Activated gamma-delta T cell treated with Interleukin-2 at 50 U/mL for 16 hours (primary cell): ENCODE data around the gene IER2.

Experiments used
- DNase-seq: peaks from one replicate; pipeline ENCODE4 v3.0.0-alpha.2; 2020

The IER2 gene, protein sequence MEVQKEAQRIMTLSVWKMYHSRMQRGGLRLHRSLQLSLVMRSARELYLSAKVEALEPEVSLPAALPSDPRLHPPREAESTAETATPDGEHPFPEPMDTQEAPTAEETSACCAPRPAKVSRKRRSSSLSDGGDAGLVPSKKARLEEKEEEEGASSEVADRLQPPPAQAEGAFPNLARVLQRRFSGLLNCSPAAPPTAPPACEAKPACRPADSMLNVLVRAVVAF

DNA sequence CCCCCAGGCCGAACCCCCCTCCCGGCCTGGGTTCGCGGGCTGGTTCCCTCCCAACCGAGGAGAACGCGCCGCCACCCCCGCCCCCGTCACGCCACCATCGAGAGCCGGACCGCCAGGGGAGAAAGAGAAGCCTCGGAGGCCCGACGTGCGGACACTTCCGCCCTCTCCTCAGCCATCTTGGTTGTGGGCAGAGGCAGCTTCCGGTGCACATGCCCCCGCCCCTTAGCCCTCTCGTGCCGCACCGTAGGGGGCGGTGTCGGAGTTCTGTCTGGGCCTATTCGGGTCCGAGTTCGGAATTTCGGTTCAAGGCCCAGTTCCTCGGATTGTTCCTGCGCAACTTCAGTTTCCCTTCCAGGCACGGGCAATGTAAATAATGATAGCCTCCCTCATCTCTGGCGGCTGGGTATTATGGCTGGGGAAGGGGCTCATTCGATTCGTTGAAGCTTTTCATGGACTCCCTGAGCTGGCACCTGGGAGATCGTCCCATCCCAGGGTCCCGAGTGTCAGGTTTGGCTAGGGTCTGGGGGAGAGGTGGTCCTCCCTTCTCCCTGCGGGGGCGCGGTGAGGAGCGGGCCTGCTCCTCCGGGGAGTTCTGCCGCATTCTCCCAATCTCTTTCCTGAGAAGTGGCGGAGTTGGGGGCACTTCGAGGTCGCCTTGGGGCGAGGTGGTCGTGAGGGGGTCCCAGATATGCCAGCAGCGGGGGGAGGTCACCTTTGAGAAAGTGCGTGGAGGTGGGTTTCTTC is at the start of gene IER2, which contains the start of gene STX10:
Gene IER2, plus strand, starts transcription at position 225 of the 744 bp plus-strand sequence. CDS start 2,776 bp downstream, outside the sequence.
Gene STX10, minus strand, starts transcription at position 189 of the 744 bp plus-strand sequence. CDS start 202 bp downstream, outside the sequence.
- DNase-seq: peak; percentile 94

DNA sequence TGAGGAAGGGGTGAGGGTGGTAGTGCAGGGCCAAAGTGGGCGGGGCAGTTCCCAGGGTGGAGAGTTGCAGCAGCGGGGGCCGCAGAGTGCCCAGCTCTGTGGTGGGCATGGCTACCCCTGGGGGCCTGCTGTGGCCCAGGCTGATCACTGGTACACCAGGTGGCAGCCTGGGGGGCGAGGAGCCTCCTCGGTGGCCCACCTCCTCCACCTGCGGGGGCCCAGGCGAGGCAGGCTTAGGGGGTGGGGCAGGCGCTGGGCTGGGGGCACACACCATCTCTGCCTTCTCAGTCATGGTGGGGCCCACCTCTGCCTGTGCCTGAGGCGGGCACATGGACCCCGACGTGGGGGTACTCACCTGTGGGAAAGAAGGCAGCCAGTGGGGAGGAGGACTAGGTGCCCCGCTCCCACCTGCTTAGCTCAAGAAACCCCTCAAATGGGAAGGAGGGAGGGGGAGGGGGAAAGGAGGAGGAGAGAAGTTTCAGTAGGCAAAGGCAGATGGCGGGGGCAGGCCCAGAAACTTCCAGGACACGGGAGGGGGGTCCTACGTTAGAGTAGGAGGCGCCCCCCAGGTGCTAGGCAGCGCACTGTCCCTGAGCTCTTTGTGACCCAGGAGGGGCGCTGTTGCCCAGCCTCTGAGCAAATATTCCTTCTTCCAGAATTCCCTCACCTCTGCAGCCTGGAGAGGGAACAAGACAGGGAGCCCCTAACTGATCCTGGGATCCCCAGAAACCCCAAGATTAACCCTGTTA is 49.2 kb upstream of the IER2 start:
- DNase-seq: no peak

DNA sequence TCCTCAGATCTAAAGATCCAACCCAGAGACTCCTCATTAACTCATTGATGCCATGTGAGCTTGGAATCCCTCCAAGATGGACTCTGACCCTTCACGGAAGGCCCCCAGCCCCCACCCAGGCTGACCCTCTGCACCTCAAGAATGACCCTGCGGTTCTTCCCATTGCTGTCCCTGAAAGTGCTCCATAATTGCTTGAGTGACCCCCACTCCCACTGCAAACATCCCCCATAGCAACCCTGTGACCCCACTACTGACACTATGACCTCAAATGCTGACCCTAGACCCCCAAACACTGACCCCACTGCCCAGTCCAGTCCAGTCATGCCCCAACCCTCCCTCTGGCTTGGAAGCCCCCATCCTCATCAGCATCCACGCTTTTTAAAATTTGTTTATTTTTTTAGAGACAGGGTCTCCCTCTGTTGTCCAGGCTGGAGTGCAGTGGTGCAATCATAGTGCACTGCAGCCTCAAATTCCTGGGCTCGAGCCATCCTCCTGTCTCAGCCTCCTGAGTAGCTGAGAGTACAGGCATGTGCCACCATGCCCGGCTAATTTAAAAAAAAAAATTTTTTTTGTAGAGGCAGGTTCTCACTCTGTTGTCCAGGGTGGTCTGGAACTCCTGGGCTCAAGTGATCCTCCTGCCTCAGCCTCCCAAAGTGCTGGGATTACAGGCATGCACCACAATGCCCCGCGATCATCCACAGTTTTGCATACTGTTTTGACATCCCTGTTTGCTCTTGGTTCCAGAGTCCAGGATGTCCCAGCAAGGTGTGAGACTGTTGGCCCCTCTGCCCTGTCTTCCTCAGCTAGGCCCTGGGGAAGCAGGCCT is 48.4 kb upstream of the IER2 start:
- no peak for DNase-seq

DNA sequence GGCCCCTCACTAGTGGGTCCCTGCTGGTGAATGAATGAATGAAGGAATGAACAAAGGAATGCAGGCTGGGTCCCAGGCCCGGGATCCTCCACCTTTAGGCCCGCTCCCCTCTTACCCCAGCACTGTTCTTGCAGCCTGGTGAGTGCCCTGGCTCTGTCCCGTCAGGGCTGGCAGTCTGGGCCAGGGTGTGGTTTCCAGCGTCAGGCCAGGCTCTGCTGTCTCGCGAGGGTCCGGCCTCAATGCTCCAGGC is 47.9 kb upstream of the IER2 start:
- DNase-seq: no peak

DNA sequence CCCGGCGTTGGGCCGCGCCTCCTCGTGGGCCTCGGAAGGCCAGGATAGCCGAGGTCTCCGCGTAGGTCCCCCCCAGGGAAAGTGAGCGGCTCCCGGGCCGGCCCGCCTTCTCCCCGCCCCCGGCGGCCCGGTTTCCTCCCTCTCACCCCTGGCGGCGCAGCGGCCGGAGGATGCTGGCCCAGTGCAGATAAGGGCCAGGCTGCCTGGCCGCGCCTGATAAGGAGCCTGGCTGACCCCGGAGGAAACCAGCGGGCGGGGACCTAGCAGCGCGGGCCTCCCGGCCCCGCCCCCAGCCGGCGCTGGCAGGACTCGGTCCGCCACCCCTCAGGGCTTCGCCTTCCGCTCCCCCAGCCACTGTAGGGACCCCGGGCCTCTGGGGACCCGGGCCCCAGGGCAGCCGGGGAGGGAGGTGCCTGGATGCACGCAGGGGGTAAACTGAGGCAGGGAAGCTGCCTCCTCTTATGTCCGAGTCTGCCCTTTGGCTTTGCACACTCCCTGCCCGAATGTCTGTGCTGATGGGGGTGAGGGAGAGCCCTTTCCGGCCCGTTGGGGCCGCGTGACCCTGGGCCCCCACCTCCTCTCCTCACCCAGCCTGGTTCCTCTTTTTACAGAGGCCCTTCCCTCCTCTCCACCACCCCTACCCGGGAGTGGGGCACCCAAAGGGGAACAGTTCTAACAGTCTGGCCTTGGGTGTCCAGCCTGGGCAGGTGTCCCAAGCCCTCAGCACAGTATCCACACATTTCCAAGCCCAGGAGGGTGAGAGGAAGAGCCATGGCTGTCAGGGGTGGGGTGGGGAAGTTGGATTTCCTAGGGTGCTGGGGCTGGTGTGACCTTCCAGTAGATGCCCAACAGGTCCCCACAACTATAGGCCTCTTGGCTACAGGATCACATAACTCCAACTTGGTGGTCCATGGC is 47.3 kb upstream of the IER2 start, which contains the start of gene LYL1:
Gene LYL1, minus strand, starts transcription at position 193 of the 915 bp plus-strand sequence. CDS start 1,687 bp downstream, outside the sequence.
- no peak for DNase-seq

DNA sequence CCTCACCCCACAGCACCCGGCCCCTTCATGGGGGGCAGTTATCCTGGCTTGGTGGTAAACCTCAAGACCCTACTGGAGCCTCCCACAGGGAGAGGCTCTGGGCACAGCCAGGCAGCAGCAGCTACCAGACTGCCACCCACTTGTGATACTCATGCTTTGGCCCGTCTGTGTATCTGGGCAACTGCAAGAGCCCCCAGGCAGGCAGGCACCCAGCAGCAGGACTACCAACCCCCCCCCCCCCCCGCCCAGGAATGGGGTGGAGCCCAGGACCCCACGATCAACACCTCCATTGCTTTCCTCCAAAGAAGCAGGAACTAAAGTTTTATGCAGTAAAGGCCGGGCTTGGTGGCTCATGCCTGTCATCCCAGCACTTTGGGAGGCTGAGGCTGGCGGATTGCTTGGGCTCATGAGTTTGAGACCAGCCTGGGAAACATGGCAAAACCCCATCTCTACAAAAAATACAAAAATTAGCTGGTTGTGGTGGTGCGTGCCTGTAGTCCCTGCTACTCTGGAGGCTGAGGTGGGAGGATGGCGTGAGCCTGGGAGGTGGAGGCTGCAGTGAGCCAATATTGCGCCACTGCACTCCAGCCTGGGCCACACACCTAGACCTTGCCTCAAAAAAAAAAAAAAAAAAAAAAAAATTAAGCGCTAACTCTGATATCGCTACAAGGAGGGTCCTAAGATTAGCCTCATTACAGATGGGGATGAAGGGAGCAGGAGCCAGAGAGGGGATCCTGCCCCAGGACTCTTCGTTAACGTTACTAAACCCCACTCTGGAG is 46.4 kb upstream of the IER2 start:
- no peak for DNase-seq

DNA sequence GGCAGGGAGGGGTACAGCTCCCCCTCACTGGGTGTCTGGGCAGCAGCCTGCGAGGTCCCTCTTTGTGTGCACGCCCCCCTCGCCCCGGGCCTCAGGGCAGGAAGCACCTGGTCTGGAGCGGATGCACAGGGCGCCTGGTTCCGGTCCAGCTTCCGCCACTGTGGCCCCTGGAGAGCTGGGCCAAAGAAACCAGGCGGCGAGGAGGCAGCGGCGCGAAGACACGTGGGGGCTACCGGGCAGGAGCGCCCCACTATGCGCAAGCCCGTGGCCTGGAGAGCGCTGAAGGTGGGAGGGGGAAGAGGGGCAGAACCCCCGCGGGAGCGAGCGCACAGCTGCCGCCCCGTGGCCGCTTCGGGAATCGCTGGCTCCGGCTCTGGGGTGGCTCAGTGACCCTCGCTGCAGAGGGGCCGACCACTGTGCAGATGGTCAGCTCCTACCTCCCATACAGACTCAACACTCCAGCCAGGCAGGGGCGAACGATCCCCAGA is 45.8 kb upstream of the IER2 start:
- peak; percentile 65 for DNase-seq

DNA sequence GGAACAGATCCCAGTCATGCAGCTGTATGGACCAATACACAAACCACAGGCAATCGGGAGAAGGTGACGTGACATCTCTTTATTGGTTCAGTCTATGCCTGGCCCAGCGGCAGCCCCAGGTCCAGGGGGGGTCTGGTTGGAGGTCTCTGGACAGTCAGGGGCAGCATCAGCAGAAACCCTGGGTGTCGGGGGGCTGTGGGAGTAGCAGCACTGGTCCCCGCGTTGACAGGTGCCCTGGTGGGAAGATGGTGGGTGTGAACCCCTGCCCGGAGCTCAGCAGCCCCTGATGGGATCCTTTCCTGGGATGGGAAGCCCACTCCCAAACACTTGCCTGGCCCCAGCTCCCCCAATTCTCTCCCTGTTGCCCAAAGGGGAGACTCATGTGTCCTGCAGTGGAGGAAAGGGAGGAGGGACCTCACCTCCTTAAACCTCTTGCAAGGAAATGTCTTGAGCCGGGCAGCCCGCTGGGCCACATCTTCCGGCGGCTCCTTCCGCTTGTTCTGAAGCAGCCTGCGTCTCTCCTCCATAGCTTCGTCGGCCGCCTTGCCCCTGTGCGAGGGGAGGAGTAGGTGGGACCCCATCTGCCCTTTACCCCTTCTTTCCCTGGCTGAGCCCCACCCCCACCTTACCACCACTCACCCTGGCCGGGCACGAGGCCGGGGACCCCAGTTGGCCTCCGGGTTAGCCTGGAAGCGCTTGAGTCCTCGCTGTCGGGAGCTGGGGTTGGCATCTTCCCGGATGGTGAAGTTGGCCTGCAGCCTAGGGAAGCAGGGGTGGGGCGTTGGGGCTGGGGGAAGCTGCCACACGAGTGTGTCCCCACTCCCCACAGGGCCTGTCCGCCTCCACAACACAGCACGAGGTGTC is 45.1 kb upstream of the IER2 start:
- DNase-seq: peak; percentile 38

DNA sequence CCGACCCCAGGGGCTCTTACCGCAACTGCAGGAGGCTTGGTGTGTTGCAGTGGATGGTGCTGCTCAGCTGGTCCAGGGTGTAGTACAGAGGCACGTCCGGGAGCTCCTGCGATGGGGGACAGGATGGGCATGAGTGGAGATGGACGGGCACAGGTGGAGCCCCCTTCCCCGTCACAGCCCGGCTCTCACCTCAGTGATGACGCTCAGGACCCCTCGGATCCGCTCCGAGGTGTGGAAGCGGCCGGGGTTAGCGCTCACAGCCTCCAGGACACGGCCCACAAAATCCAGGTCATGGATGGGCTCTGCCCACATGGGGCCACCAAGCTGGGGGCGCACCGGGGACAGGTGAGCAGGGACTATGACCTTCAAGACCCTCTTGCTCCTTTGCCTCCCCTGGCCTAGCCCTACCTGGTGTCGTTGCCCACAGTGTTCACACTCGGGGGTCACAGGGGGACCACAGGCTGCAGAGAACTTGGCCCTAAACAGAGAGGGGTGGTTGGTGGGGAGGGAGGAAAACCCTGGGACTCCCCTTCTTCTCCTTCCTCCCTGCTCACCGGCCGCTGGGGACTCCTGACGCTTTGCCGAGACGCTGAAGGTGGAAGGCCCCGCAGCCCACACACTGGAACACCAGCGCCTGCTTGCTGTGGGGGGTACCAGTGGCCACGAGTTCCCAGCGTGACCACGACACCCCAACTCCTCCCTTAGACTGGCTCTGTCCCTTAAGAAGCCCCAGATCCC is 40.7 kb upstream of the IER2 start:
- no peak for DNase-seq

DNA sequence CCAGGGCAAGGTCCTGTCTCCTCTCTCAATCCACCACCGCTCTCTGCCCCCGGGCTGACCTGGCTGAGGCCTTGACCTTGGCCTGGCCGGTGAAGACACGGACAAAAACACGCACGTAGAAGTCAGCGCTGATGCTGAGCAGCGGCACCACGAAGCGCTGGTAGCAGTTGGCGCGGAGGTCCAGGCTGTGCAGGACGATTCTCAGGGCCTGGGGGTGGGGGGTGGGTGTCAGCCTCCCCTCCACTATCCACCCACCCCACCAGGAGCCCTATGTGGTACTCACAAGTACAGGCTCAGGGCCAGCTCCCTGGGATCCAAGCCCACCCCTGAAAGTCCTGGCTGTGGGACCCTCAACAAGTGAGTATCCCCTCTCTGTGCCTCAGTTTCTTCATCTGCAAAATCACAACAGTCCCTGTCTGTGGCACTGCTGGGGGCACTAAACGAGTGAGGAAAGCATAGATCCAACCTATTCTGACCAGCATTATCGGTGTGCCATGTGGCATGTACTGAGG is 40.1 kb upstream of the IER2 start:
- DNase-seq: no peak

DNA sequence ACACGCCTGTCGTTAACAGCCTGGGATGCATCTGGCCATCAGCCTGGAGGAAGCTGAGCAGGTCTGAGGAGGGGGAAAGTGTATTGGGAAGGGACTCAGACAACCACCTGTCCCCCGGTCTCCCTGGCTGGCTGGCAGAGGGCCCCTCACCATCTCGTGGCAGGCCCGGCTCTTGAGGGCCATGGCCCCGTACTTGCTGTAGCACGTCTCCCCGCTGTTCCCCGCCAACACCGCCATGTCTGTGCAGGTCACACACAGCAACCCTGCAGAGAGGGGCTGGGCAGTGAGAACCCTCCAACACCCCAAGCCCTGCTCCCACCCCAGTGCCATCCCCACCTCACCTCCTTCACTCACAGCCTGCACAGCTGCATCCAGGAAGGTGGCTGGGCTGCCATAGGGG is 37.7 kb upstream of the IER2 start:
- DNase-seq: no peak

DNA sequence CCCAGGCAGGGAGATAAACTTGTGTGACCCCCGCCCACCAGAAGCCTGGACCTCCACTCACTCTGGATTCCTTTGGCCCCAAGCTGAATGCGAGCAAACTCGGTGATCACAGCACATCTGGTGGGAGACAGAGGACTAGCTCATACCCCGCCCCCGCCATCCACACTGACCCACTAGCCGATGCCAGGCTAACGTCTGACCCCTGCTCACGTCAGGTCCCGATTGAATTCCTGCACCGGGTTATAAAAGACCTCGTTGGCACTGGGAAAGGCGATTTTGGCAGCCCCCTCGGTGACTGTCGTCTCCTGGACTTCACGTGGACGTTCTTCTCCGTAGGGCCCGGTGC is 34.3 kb upstream of the IER2 start:
- no peak for DNase-seq

DNA sequence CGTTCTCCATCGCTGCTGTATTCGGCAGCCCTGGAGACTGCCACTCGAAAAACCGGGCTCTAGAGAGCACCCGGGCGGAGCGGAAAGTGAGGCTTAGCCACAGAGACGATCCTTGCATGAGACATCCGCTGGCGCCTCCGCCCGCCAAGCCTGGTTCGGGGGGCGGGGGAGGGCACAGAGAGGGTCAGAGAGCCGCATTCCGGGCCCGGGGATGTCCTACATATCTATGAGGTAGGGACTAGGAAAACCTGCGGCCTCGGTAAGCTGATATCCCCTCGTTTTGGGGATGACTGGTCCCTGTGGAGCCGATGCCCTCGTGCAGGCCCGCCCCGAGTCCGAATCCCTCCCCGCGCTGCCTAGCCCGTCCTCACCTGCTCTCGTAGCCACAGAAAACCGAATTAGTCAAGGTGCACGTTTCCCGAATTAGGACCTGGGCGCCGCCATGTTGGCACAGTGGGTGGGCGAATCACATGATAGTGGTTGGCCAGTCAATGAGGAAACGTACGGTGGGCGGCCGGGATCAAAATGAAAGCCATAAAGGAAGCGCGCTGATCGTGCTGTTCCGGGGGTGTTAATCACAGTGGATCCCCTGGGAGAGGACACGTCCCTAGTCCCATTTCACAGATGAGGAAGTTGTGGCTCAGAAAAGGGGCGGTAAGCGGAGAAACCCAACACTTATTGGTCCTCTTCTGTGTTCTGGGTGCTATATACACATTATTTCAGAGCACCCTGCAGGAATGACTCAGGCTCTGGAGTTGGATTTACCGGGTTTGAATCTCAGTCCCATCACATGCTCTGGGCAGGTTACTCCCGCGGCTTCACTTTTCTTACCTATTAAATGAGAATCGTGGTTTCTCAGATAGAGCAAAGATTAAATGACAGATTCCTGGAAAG is 33.7 kb upstream of the IER2 start, which contains the start of gene TRMT1:
Gene TRMT1, minus strand, starts transcription at position 459 of the 894 bp plus-strand sequence. Its CDS starts 341 bp downstream, at position 118.
- DNase-seq: peak; percentile 85

DNA sequence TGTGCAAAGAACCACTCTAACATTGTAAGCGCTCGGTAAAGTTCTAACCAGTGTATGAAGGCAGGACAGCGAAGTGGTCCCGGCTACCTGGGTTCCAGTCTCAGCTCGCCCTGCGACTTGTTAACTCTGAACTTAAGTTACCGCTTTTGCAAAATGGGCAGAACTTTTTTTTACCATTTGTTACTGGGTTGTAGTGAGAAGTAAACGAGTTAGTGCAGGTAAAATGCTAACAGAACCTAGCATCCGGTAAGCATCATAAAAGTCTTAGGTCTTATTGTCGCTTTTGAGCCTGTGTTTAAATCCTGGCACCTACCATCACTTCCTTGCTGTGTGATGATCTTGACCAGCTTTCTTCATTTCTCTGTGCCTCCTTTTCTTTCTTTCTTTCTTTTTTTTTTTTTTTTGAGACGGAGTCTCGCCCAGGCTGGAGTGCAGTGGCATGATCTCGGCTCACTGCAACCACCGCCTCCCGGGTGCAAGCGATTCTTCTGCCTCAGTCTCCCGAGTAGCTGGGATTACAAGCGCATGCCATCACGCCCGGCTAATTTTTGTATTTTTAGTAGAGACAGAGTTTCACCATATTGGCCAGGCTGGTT is 32.9 kb upstream of the IER2 start:
- no peak for DNase-seq

DNA sequence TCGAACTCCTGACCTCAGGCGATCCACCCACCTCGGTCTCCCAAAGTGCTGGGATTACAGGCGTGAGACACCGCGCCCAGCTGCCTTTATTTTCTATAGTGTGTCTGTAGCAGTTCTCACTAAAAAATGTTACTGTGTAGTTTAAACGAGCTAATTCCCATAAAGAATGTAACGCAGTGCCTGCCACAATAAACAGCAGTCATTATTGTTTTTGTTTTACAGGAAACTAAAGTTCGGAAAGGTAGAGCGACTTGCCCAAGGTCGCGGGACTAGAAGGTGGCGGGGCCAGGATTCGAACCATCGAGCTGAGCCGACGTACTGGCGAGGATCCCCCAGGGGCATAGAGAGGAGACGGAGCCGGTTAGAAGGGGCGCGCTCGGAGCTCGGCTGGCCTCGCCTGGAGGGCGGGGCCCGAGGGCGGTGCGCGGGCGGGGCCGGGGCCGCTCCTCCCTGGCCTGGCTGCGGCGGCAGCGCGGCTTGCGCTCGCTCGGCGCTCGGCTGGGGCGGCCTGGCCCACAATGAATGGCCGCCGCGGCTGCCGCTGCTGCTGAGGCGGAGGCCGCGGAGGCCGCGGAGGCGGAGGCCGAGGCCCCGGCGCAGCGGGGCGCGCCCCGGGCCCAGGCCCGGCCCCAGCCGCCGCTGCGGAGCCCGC is 32.3 kb upstream of the IER2 start, which contains the start of gene NACC1:
Gene NACC1, plus strand, starts transcription at position 493 of the 652 bp plus-strand sequence. CDS start 16,944 bp downstream, outside the sequence.
- DNase-seq: peak; percentile 86

DNA sequence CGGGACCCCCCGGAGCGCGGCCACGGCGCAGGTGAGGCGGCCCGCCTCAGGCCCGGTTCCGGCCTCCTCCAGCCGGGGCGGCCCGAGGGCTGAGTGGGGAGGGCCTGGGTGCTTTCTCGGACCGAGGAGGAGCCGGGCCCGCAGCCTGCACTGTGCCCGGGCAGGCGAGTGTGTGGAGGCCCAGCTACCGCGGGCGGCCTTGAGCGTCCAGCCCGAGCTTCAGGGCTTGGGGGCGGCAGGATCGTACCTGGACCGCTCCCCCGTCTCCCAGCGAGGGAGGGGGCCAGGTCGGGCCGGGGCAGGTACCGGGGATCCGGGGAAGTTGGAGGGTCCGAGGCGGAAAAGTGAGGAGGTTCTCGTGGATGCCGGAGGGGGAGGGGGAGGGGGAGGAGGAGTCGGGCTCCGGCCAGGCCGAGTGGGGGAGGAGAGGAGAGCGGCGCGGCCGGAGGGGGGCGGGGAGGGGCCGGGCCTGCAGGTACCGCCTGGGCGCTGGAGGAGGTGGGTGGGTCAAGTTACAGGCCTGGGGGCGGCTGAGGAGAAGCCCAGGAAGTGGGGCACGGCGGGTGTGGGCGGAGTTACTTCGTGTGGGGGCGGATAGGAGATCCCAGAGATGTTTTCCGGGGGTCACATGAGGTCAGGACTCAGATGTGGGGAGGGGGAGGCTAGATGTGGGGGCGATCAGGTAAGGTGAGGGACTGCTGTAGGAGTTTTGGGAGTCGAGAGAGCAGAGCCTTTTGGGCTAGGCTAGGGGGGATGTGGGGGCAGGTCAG is 31.6 kb upstream of the IER2 start:
- no peak for DNase-seq
